AG04450 (cell line): ENCODE data around the gene TRAF3. TPM values are rescaled to one million over a fixed set of nuclear protein-coding genes. Genes with fewer than 3 reads are reported as not detected.

ENCODE experiments used
- polyA plus RNA-seq: library from polyadenylated mRNA; depleted of rRNA; stranded (reverse); fragments of >200 nt; gene quantifications from 2 replicates; pipeline ENCODE4 v1.2.3, GENCODE V29; 2011; rRNA removed
- small RNA-seq: library from RNA; depleted of rRNA; stranded (forward); fragments of <200 nt; gene quantifications from one replicate; pipeline ENCODE3, GENCODE V24; 2012; ENCODE audit warnings: low read depth; ENCODE audit not compliant: insufficient read length

Gene TRAF3
- polyA plus RNA-seq, 1 experiment, result 24.9 TPM

Small RNAs within 50 kb of the gene (small RNA-seq; reads per million reads assigned to genes)
- not detected for gene RNU6-1316P

Other genes starting within 250 kb of the TRAF3 start
- 14.4 and 16.7 TPM in 2 replicates for gene RCOR1, start 184.8 kb upstream of the TRAF3 start, polyA plus RNA-seq
- 0.06 TPM in 2 replicates for gene AMN, start 145.2 kb downstream of the TRAF3 start, polyA plus RNA-seq